Measurements from ENCODE around the gene AKAP6. TPM values are rescaled to one million over a fixed set of nuclear protein-coding genes. Genes with fewer than 3 reads are reported as not detected.

The AKAP6 gene
- total RNA-seq, 1 donor from 2014 or later: 180 TPM

DNA sequence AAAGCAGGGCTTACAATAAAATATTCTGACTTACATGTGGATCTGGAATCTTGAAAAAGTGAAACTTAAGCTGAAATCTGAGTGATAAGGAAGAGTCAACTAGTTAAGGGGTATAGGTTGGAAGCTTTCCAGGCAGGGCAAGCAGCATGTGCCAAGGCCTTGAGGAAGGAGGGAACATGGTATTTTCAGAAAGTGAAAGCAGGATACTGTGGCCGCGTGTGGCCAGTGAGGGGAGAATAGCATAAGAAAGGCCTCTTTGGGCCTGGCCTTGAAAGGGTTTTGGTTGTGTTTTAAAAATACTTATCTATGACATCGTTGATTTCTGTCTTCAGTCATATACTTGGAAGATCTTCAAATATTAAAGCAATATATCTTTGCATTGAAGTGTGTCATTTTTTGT, 213.4 kb downstream of the AKAP6 start:
- ATAC-seq (ENCODE audit: poor library complexity): peak; percentile 61
- intact Hi-C loops (cut with DNase I): no loop called here
- no peak for DNase-seq

DNA sequence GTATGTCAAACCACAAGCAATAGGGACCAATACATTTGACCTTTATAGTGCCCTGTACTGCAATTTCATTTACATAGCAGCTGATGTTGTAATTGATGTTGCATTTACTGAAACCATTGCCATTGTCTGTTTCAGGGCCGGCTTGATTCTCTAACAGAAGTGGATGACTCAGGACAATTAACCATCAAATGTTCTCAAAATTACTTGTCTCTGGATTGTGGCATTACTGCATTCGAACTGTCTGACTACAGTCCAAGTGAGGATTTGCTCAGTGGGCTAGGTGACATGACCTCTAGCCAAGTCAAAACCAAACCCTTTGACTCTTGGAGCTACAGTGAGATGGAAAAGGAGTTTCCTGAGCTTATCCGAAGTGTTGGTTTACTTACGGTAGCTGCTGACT, 216.0 kb downstream of the AKAP6 start:
- intact Hi-C loops (cut with DNase I): no loop called here
- ATAC-seq (ENCODE audit: poor library complexity): no peak

GRCh38 chr14:32545506-32546210, 216.6 kb downstream of the AKAP6 start:
- intact Hi-C loops (cut with DNase I): no loop called here
- no peak for ATAC-seq (ENCODE audit: poor library complexity)

More for the DNA sequence above, 216.0 kb downstream of the AKAP6 start:
- DNase-seq: no peak

DNA sequence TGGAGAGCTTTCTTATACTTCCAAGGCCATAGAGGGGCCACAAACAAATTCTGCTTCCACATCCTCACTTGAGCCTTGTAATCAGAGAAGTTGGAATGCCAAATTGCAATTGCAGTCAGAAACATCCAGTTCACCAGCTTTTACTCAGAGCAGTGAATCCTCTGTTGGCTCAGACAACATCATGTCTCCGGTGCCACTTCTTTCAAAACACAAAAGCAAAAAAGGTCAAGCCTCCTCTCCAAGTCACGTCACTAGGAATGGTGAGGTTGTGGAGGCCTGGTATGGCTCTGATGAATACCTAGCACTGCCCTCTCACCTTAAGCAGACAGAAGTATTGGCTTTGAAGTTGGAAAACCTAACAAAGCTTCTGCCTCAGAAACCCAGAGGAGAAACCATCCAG, 217.1 kb downstream of the AKAP6 start:
- ATAC-seq (ENCODE audit: poor library complexity): no peak
- intact Hi-C loops (cut with DNase I): no loop called here
- DNase-seq: no peak

More at GRCh38 chr14:32545506-32546210, 216.6 kb downstream of the AKAP6 start:
- DNase-seq: no peak

GRCh38 chr14:32552766-32553165, 223.7 kb downstream of the AKAP6 start:
- DNase-seq (no peak), ATAC-seq (ENCODE audit: poor library complexity) (no peak)
- intact Hi-C loops (cut with DNase I): no loop called here

DNA sequence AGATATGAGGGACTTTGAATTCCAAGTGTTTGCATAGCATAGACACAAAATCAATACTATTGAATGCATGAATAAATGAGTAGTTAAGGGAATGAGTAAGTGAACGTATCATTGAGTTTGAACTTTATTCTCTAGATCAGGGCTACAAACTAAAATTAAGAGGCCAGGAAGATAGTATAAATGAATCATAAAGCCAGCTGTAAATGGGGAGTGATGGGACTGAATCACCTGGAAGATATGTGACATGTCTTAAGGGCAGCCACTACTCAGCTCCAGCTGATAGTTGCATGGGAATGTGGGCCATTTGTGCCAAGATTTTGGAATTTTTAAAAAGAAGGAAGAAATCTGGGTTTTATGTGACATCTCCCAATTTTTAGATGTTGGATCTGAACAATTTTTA, 229.9 kb downstream of the AKAP6 start:
- intact Hi-C loops (cut with DNase I): no loop called here
- DNase-seq: no peak
- ATAC-seq (ENCODE audit: poor library complexity): no peak

GRCh38 chr14:32559590-32559989, 230.5 kb downstream of the AKAP6 start:
- DNase-seq (no peak), ATAC-seq (ENCODE audit: poor library complexity) (peak; percentile 66)
- intact Hi-C loops (cut with DNase I): no loop called here

DNA sequence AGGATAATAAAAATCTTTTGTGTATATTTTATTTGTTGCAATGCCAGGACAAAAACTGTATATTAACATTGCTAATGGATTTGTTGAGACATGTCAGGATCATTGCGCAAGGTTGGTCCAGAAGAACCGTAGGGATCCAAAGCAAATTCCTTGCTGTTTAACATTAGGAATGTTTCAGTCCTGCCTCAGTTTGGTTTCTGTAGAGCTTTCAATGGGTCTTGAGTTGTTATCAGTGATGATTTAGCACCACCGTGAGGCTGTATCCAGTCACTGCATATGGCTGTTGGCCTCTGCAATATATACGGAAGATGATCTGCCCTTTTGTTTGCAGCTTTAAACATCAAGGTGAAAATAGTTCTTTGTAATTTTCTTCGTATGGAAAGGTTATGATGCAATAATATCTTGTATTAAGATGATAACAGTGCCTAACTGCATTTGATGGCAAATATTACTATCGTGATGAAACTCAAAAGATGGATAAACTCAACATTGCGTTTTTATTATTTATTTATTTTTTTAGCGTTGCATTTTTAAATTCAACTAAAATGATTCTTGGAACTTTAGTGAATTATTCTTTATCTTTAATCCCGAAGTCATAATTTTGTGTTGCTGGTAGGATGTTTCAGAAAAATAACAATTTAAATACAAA, 231.2 kb downstream of the AKAP6 start:
- intact Hi-C loops (cut with DNase I): no loop called here
- ATAC-seq (ENCODE audit: poor library complexity) (peak; percentile 78), DNase-seq (no peak)

DNA sequence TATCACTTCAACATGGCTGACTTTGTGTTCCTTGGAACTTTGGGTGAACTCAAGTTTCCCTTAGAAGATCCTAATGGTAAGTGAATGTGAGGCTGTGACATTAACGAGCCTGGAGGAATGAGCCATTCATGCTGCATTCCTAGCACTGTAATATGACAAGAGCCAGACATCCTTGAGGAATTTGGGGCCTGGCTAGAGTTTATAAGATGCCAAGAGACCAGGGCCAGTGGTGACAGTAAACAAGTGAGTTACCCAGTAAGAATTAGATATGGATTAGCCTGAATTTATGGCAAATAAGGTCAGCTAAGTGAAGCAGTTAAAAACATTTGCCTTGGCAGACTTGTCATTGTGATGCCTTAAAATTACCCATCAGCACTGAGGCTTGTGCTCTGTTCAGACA, 232.4 kb downstream of the AKAP6 start:
- intact Hi-C loops (cut with DNase I): no loop called here
- ATAC-seq (ENCODE audit: poor library complexity): peak; percentile 54
- DNase-seq: no peak

DNA sequence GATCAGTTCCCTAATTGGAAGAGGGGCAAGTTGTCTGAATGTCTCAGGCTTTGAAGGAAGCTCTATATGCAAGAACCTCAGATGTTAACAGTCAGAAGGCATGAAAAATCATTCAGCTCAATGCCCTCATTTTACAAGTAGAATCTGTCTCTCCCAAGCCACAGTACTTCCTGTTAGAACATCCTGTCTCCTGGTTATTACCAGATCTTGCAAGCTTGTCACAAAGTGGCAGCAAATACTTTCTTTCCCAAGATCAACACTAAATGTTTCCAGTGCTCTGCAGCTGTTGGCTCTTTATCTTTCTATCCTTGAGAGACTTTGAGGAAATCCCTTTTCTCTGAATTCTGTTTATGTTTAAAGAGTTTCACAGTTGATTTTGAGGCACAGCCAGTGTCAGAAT, 235.5 kb downstream of the AKAP6 start:
- ATAC-seq (ENCODE audit: poor library complexity) (no peak), DNase-seq (no peak)
- intact Hi-C loops (cut with DNase I): no loop called here

GRCh38 chr14:32565256-32565655, 236.2 kb downstream of the AKAP6 start:
- intact Hi-C loops (cut with DNase I): no loop called here
- ATAC-seq (ENCODE audit: poor library complexity): peak; percentile 18

DNA sequence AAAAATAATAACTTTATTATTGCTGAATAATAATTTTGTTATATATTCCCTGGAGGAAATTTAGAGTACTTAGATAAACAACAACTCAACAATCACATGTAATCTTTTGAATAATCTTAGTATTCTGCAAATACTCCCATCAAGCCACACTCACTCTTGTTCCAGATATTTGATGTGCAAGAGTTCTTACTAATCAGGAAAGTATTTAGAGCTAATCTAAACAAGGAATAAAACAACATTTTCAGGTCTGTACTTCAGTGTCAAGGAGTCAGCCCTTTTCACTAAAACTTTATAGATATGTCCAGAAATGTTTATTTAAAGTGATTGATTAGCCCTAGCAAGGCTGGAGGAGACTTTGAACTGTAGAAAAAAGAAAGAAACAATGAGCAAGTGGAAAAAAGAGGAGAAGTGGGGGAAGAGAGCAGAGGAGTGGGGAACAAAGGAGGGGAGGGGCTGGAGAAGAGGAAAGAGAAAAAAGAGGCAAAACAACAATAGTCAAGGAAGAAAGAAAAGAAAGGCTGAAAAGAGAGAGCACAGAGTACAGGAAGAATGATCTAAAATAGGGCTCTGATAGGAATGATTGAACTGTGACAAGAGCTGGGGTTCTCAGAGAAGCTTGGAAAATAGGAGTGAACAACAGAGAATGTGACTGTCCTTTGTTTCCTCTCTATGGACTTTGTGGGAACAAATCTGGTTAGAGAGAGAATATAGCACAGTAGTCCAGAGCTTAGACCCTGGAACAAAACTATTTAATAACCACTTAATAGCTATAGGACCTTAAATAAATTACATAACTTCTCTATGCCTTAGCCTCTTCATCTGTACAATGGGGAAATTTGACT, 238.7 kb downstream of the AKAP6 start:
- intact Hi-C loops (cut with DNase I): no loop called here
- ATAC-seq (ENCODE audit: poor library complexity) (no peak), DNase-seq (no peak)

More at GRCh38 chr14:32565256-32565655, 236.2 kb downstream of the AKAP6 start:
- DNase-seq: no peak

DNA sequence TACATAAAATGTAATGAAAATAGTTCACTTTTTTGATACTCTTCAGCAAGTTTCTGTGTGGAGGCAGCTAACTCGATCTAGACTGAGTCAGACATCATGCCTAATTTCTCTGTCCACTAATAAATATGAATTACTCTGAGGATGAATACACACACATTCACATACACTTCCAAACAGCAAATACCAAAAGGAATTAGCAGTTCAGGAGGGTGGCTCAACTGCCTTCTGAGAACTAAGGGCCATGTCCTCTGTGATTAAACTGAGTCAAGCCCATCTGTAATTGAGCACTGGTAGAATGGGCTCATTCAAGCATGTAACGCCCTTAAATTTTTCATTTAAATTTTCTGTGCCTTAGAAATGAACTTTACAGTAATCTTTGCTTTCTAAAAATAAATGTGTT, 242.5 kb downstream of the AKAP6 start:
- no peak for DNase-seq
- intact Hi-C loops (cut with DNase I): loop anchor here (10.0 kb wide), 3 partner anchors 133 to 1223 kb away; no protein-coding TSS in a partner anchor
- ATAC-seq (ENCODE audit: poor library complexity): no peak

- no peak for ATAC-seq (ENCODE audit: poor library complexity)
- no peak for DNase-seq
- intact Hi-C loops (cut with DNase I): loop anchor here (10.0 kb wide), 3 partner anchors 133 to 1223 kb away; no protein-coding TSS in a partner anchor
Observed at GRCh38 chr14:32571995-32572866, 243.1 kb downstream of the AKAP6 start.

DNA sequence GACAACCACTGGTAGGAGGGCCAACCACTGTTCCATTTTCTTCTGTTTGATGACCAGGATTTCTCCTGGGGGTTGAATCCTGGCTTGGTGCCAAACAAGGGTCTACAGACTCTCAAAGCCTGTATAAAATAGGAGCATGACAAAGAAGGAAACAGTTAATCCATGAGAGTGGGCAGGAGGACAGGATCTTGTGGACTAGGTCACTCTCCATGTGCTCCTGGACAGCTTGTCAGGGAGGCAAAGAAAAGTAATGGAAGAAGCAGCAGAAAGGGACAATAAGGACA, 243.7 kb downstream of the AKAP6 start:
- no peak for DNase-seq
- intact Hi-C loops (cut with DNase I): loop anchor here (10.0 kb wide), 3 partner anchors 132 to 1222 kb away; no protein-coding TSS in a partner anchor
- ATAC-seq (ENCODE audit: poor library complexity): no peak

GRCh38 chr14:32574269-32574668, 245.2 kb downstream of the AKAP6 start:
- no peak for ATAC-seq (ENCODE audit: poor library complexity)
- intact Hi-C loops (cut with DNase I): loop anchor here (10.0 kb wide), 3 partner anchors 131 to 1221 kb away; no protein-coding TSS in a partner anchor
- no peak for DNase-seq

GRCh38 chr14:32576088-32576795, 247.1 kb downstream of the AKAP6 start:
- intact Hi-C loops (cut with DNase I): loop anchor here (10.0 kb wide), 3 partner anchors 129 to 1219 kb away; no protein-coding TSS in a partner anchor
- ATAC-seq (ENCODE audit: poor library complexity) (peak; percentile 87), DNase-seq (no peak)

DNA sequence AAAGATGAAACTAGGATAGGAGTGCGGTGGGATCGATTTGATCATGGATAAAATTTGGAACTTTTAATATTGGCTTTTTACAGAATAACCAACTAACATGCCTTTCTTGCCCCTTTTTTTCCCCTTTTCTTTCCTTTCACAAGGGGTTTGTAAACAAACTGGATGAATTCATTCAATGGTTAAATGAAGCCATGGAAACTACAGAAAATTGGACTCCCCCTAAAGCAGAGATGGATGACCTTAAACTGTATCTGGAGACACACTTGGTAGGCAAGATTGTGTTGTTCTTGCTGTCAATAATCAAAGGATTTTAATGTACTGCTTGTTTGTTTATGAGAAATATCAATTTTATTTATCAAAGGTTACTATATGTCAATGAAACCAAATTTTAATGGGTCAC, 247.9 kb downstream of the AKAP6 start:
- DNase-seq (no peak), ATAC-seq (ENCODE audit: poor library complexity) (no peak)
- intact Hi-C loops (cut with DNase I): loop anchor here (10.0 kb wide), 3 partner anchors 128 to 1218 kb away; no protein-coding TSS in a partner anchor
